ENCODE results near the gene TRIM24.

TRIM24 gene

GRCh38 chr7:138505361-138505873 is 45.4 kb downstream of the TRIM24 start:
- TF ChIP-seq, protein P1, sequence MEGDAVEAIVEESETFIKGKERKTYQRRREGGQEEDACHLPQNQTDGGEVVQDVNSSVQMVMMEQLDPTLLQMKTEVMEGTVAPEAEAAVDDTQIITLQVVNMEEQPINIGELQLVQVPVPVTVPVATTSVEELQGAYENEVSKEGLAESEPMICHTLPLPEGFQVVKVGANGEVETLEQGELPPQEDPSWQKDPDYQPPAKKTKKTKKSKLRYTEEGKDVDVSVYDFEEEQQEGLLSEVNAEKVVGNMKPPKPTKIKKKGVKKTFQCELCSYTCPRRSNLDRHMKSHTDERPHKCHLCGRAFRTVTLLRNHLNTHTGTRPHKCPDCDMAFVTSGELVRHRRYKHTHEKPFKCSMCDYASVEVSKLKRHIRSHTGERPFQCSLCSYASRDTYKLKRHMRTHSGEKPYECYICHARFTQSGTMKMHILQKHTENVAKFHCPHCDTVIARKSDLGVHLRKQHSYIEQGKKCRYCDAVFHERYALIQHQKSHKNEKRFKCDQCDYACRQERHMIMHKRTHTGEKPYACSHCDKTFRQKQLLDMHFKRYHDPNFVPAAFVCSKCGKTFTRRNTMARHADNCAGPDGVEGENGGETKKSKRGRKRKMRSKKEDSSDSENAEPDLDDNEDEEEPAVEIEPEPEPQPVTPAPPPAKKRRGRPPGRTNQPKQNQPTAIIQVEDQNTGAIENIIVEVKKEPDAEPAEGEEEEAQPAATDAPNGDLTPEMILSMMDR (conservative IDR thresholded peaks at IDR 0.05; ENCODE audit: low read length): no peak
- TF ChIP-seq EZH2phosphoT487 (IDR thresholded peaks at IDR 0.05; ENCODE audit: borderline replicate concordance): no peak
- H3K4me2 ChIP-seq (ENCODE audit: low read depth, low read length, poor library complexity, severe bottlenecking): no peak overlapping the region
- peaks cover 92% of the 10 kb centered on the region for H3K79me2 ChIP-seq (ENCODE audit: insufficient read depth, low read length)
- H3F3A ChIP-seq (ENCODE audit: low read depth): no peaks in the 10 kb centered on the region
- peaks cover 68% of the 10 kb centered on the region for H4K20me1 ChIP-seq (ENCODE audit: insufficient read depth, low read length, poor library complexity, severe bottlenecking)
- peaks cover 8% of the 10 kb centered on the region for H3K4me1 ChIP-seq (ENCODE audit: insufficient read depth, low read length, poor library complexity, severe bottlenecking)
- no peaks in the 10 kb centered on the region for H3K27me3 ChIP-seq (ENCODE audit: insufficient read depth, low read length, poor library complexity, severe bottlenecking)
- H3K36me3 ChIP-seq (ENCODE audit: insufficient read depth, low read length): peaks cover 53% of the 10 kb centered on the region; the same call in 1 of the 2 replicates
- H2AFZ ChIP-seq (ENCODE audit: low read length): no peak overlapping the region
- H3K9me2 ChIP-seq (replicated peaks; ENCODE audit: low read depth, low read length): no peaks in the 10 kb centered on the region
- no peaks in the 10 kb centered on the region for H3K9me3 ChIP-seq (ENCODE audit: insufficient read depth, low read depth, low read length)
- H3K9ac ChIP-seq (ENCODE audit: low read depth, low read length, poor library complexity, severe bottlenecking): no peak overlapping the region
- no peak overlapping the region for H3K4me3 ChIP-seq (ENCODE audit: low read length, poor library complexity, severe bottlenecking)

DNA sequence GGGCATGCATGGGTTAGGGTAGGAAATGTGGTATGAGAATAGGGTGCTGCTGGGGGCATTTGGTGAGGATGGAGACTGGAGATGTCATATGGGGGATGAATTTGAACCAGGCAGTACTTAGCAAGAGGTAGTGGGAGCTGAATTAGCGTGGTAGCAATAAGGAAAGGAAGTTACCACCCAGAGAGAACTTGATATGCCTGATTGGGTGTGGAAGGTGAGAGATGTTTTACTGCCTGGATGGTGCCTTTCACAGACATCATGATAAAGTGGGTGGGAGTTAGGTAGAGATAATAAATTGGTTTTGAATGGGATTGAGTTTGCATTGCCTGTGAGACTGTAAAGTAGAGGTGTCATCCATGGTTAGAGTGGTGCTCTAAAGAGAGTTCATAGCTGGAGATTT is 46.7 kb downstream of the TRIM24 start:
- Histone ChIP-seq H3K79me2 (ENCODE audit: insufficient read depth, low read length) (peaks cover 90% of the 10 kb centered on the region), H3K27me3 (ENCODE audit: insufficient read depth, low read length, poor library complexity, severe bottlenecking) (no peaks in the 10 kb centered on the region), H3K9me3 (ENCODE audit: insufficient read depth, low read depth, low read length) (peaks cover 4% of the 10 kb centered on the region; the same call in 1 of the 2 replicates), H4K20me1 (ENCODE audit: insufficient read depth, low read length, poor library complexity, severe bottlenecking) (peaks cover 62% of the 10 kb centered on the region), H3K9me2 (replicated peaks; ENCODE audit: low read depth, low read length) (no peaks in the 10 kb centered on the region), H3K36me3 (ENCODE audit: insufficient read depth, low read length) (peaks cover 62% of the 10 kb centered on the region), H3K9ac (ENCODE audit: low read depth, low read length, poor library complexity, severe bottlenecking) (no peak overlapping the region), H3K4me1 (ENCODE audit: insufficient read depth, low read length, poor library complexity, severe bottlenecking) (peaks cover 7% of the 10 kb centered on the region), H3K4me3 (ENCODE audit: low read length, poor library complexity, severe bottlenecking) (no peak overlapping the region), H2AFZ (ENCODE audit: low read length) (no peak overlapping the region), H3F3A (ENCODE audit: low read depth) (no peaks in the 10 kb centered on the region), H3K4me2 (ENCODE audit: low read depth, low read length, poor library complexity, severe bottlenecking) (no peak overlapping the region)
- no peak for TF ChIP-seq EZH2phosphoT487 (IDR thresholded peaks at IDR 0.05; ENCODE audit: borderline replicate concordance)

- H3K9ac ChIP-seq (ENCODE audit: low read depth, low read length, poor library complexity, severe bottlenecking): no peak overlapping the region
- H3K4me2 ChIP-seq (ENCODE audit: low read depth, low read length, poor library complexity, severe bottlenecking): no peak overlapping the region
- H3K9me3 ChIP-seq (ENCODE audit: insufficient read depth, low read depth, low read length): peaks cover 11% of the 10 kb centered on the region; the same call in 1 of the 2 replicates
- no peak overlapping the region for H2AFZ ChIP-seq (ENCODE audit: low read length)
- H3K9me2 ChIP-seq (replicated peaks; ENCODE audit: low read depth, low read length): no peaks in the 10 kb centered on the region
- peaks cover 84% of the 10 kb centered on the region for H3K36me3 ChIP-seq (ENCODE audit: insufficient read depth, low read length)
- no peaks in the 10 kb centered on the region for H3K27me3 ChIP-seq (ENCODE audit: insufficient read depth, low read length, poor library complexity, severe bottlenecking)
- no peaks in the 10 kb centered on the region for H3K4me1 ChIP-seq (ENCODE audit: insufficient read depth, low read length, poor library complexity, severe bottlenecking)
- H4K20me1 ChIP-seq (ENCODE audit: insufficient read depth, low read length, poor library complexity, severe bottlenecking): peaks cover 41% of the 10 kb centered on the region
- H3K79me2 ChIP-seq (ENCODE audit: insufficient read depth, low read length): peaks cover 92% of the 10 kb centered on the region
- no peaks in the 10 kb centered on the region for H3F3A ChIP-seq (ENCODE audit: low read depth)
- H3K4me3 ChIP-seq (ENCODE audit: low read length, poor library complexity, severe bottlenecking): no peak overlapping the region
- no peak for TF ChIP-seq EZH2phosphoT487 (IDR thresholded peaks at IDR 0.05; ENCODE audit: borderline replicate concordance)
- TF ChIP-seq, protein P1 (conservative IDR thresholded peaks at IDR 0.05; ENCODE audit: low read length): no peak
Observed at GRCh38 chr7:138510003-138510402, 49.9 kb downstream of the TRIM24 start.
